D721Med (cell line): ENCODE results near the gene UQCRQ.

Experiments used
- DNase-seq: peaks from one replicate; pipeline ENCODE4 v3.0.0; 2011; ENCODE audit warnings: low spot score; ENCODE audit not compliant: insufficient read length
- FAIRE-seq: peaks from 2 replicates; lab custom pipeline; 2011; peaks lifted over from hg19 to GRCh38; lab: Jason Lieb, UNC
- CTCF ChIP-seq: IDR thresholded peaks from 2 replicates; pipeline ENCODE4 v1.5.1; 2012; ENCODE audit warnings: mild to moderate bottlenecking, control low read depth; ENCODE audit not compliant: insufficient read depth; ENCODE audit errors: missing control alignments

The UQCRQ gene

GRCh38 chr5:132828846-132829494 lies 37.5 kb upstream of the UQCRQ start:
- TF ChIP-seq CTCF: no peak
- FAIRE-seq (no peak), DNase-seq (no peak)

- DNase-seq (peak; percentile 91), FAIRE-seq (no peak)
- peak; percentile 66 for TF ChIP-seq CTCF
Measured at GRCh38 chr5:132829742-132830435, 36.6 kb upstream of the UQCRQ start.

- no peak for TF ChIP-seq CTCF
- FAIRE-seq (no peak), DNase-seq (no peak)
Measured at GRCh38 chr5:132830436-132831094, 35.9 kb upstream of the UQCRQ start, which contains the start of gene SHROOM1. TSS of gene SHROOM1 (minus strand) at chr5:132830647. CDS start at chr5:132826140, 4,507 bp downstream.

GRCh38 chr5:132831095-132831860 lies 35.2 kb upstream of the UQCRQ start:
- DNase-seq: no peak
- TF ChIP-seq CTCF: no peak
- FAIRE-seq: no peak

- DNase-seq: no peak
- no peak for TF ChIP-seq CTCF
- no peak for FAIRE-seq
Measured at GRCh38 chr5:132832612-132833011, 33.8 kb upstream of the UQCRQ start.

GRCh38 chr5:132834057-132834456 lies 32.4 kb upstream of the UQCRQ start:
- FAIRE-seq (no peak), DNase-seq (no peak)
- no peak for TF ChIP-seq CTCF
